AG09309 (cell line): ENCODE data around the gene CAGE1.
"Not testable (repeated sequence)": the region's sequence is repeated elsewhere in the genome, so short reads cannot be mapped to it uniquely, and the experiment has no call there.

Experiments
- DNase-seq: peaks from one replicate; pipeline ENCODE4 v3.0.0-alpha.2; 2010; ENCODE audit warnings: low read depth
- H3K4me3 ChIP-seq: 2 replicates; pipeline ENCODE4 v1.5.1; 2011; ENCODE audit warnings: mild to moderate bottlenecking, low read depth, low read length, moderate library complexity; ENCODE audit not compliant: control insufficient read depth
- TF ChIP-seq, protein P1 (sequence below): IDR thresholded peaks from 2 replicates; pipeline ENCODE4 v1.5.1; 2011; ENCODE audit warnings: mild to moderate bottlenecking, low read depth, low read length, inconsistent platforms; ENCODE audit not compliant: insufficient read depth, control insufficient read depth; ENCODE audit errors: missing control alignments

The CAGE1 gene

DNA sequence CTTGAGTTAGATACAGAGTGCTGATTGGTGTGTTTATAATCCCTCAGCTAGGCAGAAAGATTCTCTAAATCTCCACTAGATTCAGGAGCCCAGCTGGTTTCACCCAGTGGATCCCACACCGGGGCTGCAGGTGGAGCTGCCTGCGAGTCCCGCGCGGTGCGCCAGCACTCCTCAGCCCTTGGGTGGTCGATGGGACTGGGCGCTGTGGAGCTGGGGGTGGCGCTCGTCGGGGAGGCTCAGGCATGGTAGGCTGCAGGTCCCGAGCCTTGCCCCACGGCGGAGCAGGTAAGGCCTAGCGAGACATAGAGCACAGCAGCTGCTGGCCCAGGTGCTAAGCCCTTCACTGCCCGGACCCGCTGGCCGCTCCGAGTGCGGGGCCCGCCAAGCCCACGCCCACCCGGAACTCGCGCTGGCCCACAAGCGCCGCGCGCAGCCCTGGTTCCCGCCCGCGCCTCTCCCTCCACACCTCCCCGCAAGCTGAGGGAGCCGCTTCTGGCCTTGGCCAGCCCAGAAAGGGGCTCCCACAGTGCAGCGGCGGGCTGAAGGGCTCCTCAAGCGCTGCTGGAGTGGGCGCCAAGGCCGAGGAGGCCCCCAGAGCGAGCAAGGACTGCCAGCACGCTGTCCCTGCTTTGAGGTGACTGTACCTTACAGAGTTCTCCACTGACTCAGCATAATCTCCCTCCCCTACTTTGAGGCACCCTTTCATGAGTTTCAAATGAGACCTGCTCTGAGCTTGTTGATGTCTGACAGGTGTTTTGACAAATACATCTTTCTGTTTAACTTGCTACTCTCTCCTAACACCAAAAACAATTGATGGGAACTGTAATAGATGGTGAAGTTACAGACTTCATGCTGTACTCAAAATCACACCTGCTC, 72.6 kb downstream of the CAGE1 start:
- DNase-seq: no peak
- TF ChIP-seq, protein P1, sequence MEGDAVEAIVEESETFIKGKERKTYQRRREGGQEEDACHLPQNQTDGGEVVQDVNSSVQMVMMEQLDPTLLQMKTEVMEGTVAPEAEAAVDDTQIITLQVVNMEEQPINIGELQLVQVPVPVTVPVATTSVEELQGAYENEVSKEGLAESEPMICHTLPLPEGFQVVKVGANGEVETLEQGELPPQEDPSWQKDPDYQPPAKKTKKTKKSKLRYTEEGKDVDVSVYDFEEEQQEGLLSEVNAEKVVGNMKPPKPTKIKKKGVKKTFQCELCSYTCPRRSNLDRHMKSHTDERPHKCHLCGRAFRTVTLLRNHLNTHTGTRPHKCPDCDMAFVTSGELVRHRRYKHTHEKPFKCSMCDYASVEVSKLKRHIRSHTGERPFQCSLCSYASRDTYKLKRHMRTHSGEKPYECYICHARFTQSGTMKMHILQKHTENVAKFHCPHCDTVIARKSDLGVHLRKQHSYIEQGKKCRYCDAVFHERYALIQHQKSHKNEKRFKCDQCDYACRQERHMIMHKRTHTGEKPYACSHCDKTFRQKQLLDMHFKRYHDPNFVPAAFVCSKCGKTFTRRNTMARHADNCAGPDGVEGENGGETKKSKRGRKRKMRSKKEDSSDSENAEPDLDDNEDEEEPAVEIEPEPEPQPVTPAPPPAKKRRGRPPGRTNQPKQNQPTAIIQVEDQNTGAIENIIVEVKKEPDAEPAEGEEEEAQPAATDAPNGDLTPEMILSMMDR: no peak
- no peak overlapping the region for H3K4me3 ChIP-seq

- TF ChIP-seq, protein P1: no peak
- no peak overlapping the region for H3K4me3 ChIP-seq
- DNase-seq: no peak
Observed at GRCh38 chr6:7315948-7316365, 73.6 kb downstream of the CAGE1 start.

- H3K4me3 ChIP-seq, DNase-seq: not testable (repeated sequence)
Observed at GRCh38 chr6:7315087-7315947, 74.2 kb downstream of the CAGE1 start.

GRCh38 chr6:7314414-7314813, 75.1 kb downstream of the CAGE1 start:
- no peak overlapping the region for H3K4me3 ChIP-seq
- no peak for DNase-seq

DNA sequence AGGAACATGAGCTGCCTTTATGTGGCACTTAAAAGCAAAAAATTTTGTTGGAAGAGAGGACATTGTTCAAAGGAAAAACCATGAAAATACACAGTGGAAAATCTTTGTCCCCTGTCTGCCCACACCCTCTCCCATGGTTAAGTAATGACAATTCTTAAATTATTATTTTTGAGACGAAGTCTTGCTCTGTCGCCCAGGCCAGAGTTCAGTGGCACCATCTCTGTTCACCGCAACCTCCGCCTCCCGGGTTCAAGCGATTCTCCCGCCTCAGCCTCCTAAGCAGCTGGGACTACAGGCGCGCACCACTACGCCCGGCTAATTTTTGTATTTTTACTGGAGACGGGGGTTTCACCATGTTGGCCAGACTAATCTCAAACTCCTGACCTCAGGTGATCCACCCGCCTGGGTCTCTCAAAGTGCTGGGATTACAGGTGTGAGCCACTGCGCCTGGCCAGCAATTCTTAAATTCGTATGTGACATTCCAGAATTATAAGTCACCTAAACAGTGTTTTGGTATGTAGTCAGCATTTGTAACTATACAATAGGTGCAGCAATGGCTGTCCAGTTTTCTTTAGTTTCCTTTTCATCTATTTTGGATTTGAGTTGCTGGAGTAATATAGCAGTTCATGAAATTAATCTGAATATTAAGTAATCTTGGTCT, 75.9 kb downstream of the CAGE1 start:
- no peak for DNase-seq
- peak overlapping the region; percentile 31 for H3K4me3 ChIP-seq

More at GRCh38 chr6:7314414-7314813, 75.1 kb downstream of the CAGE1 start:
- TF ChIP-seq, protein P1: no peak

GRCh38 chr6:7312616-7313504, 76.7 kb downstream of the CAGE1 start, which contains the start of gene SSR1:
Gene SSR1, minus strand, starts transcription at chr6:7313199. Its CDS starts 79 bp downstream, at chr6:7313120.
- peak; percentile 82 for DNase-seq
- H3K4me3 ChIP-seq: peak within 1 kb of the TSS; percentile 92
- TF ChIP-seq, protein P1: no peak

More for the DNA sequence above, 75.9 kb downstream of the CAGE1 start:
- TF ChIP-seq, protein P1: no peak
